Measurements from ENCODE around the gene GRM4. TPM values are rescaled to one million over a fixed set of nuclear protein-coding genes. Genes with fewer than 3 reads are reported as not detected.

The GRM4 gene
- total and polyA plus RNA-seq, 9 of the 15 experiments (the other 6 are each of a cell fraction or from before 2014, with no cell fraction given): 0.18 TPM; not detected in 8

DNA sequence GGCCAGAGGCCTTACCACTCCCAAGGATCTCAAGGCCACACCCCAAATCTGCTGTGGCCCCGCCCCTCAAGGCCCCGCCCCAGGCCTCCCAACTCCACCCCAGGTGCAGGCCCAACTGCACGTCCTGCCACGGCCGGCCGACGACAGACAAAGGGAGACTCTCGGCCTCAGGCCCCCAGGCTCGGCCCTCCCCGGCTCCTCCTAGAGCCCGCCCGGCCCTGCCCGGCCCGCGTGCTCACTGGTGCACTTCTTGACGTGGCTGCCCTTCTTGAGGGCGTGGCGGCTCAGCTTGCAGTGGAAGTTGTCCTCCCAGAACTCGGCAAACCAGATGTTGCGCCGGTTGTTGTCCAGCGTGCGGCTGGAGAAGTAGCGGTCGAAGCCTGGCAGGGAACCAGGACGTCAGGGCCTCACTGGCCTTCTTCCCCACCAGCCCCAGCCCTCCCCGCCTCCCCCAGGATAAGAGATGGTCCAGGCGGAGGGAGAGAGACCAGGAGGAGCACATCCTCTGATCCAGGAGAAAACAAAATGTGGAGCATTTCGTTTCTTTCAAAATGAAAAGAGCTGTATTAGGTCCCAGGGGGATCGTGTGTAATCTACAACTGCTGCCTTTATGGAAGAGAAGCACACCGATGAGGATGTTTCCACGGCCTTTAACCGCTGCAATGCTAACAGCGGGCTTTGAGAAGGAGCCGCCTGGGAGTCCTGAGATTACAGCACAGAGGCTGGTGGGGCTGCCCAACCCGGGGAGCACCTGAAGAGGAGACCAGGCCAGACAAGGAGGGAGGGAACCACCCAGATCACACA lies 89.4 kb downstream of the GRM4 start (continued):
- TF ChIP-seq, protein P1, sequence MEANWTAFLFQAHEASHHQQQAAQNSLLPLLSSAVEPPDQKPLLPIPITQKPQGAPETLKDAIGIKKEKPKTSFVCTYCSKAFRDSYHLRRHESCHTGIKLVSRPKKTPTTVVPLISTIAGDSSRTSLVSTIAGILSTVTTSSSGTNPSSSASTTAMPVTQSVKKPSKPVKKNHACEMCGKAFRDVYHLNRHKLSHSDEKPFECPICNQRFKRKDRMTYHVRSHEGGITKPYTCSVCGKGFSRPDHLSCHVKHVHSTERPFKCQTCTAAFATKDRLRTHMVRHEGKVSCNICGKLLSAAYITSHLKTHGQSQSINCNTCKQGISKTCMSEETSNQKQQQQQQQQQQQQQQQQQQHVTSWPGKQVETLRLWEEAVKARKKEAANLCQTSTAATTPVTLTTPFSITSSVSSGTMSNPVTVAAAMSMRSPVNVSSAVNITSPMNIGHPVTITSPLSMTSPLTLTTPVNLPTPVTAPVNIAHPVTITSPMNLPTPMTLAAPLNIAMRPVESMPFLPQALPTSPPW (CRISPR knock-in tag; IDR thresholded peaks at IDR 0.05): 0 out of 2 replicates have a peak, but pooled peaks have one; percentile 30
- TF ChIP-seq ATF7 (IDR thresholded peaks at IDR 0.05) (0 out of 2 replicates have a peak, but pooled peaks have one; percentile 30), ELF1 (tag; IDR thresholded peaks at IDR 0.05) (no peak)
- TF ChIP-seq, protein P2, sequence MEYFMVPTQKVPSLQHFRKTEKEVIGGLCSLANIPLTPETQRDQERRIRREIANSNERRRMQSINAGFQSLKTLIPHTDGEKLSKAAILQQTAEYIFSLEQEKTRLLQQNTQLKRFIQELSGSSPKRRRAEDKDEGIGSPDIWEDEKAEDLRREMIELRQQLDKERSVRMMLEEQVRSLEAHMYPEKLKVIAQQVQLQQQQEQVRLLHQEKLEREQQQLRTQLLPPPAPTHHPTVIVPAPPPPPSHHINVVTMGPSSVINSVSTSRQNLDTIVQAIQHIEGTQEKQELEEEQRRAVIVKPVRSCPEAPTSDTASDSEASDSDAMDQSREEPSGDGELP (CRISPR knock-in tag; IDR thresholded peaks at IDR 0.05; ENCODE audit: borderline replicate concordance): peak; percentile 46; the same call in 1 of the 2 replicates
